GM23338 (cell line): ENCODE results near the gene SSR3.

Experiments
- CREB1 ChIP-seq: fragments of 250-450 bp; sonication (Bioruptor Pico); IDR thresholded peaks from 2 replicates; pipeline ENCODE4 v1.5.0; 2020; ENCODE audit warnings: low read depth, mild to moderate bottlenecking, moderate library complexity
- CTCF ChIP-seq, 2 experiments: fragments of 200-600 bp in 1 of 2; sonication (generic) in 1 of 2; conservative IDR thresholded peaks; 2 replicates each; pipeline versions ENCODE4 v1.5.1 to v1.6.1; 2016 to 2017; ENCODE audit warnings: antibody characterized with exemption in 2 of 2, low read depth in 2 of 2, mild to moderate bottlenecking in 2 of 2, moderate library complexity in 1 of 2
- REST ChIP-seq: IDR thresholded peaks from one replicate; pipeline ENCODE4 v1.6.1; 2018; ENCODE audit warnings: antibody characterized with exemption; ENCODE audit not compliant: unreplicated experiment

- TF ChIP-seq CREB1 (CRISPR knock-in tag) (no peak), CTCF (conservative IDR thresholded peaks at IDR 0.05; ENCODE audit: low read depth in 2 of 2) (no peak), REST (no peak)
Measured at GRCh38 chr3:156586905-156587759, 32.2 kb upstream of the SSR3 start.
